G401.6 (cell line): ENCODE results near the gene UBALD1.

Experiments used
- FAIRE-seq: peaks from 2 replicates; lab custom pipeline; 2012; peaks lifted over from hg19 to GRCh38; lab: Jason Lieb, UNC

Gene UBALD1

DNA sequence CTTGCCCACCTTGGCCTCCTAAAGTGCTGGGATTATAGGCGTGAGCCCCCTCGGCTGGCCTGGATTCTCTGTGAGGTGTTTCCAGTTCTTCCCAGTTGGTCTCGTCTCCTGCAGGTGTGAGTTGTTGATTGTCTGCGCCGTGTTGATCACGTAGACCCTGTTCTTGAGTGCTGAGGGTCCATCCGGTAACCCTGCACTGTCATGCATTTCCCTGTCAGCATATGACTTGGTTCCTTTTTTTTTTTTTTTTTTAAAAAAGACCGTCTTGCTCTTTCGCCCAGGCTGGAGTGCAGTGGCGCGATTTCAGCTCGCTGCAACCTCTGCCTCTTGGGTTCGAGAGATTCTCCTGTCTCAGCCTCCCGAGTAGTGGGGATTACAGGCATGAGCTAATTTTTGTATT lies 27.2 kb upstream of the UBALD1 start:
- no peak for FAIRE-seq

DNA sequence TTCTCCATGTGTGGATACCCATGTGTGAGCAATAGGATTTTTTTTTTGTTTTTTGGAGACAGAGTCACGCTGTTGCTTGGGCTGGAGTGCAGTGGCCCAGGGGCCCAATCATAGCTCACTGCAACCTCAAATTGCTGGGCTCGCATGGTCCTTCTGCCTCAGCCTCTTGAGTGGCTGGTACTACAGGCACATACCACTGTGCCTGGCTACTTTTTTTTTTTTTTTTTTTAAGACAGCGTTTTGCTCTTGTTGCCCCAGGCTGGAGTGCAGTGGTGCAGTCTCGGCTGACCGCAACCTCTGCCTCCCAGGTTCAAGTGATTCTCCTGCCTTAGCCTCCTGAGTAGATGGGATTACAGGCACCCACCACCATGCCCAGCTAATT lies 26.6 kb upstream of the UBALD1 start:
- no peak for FAIRE-seq

DNA sequence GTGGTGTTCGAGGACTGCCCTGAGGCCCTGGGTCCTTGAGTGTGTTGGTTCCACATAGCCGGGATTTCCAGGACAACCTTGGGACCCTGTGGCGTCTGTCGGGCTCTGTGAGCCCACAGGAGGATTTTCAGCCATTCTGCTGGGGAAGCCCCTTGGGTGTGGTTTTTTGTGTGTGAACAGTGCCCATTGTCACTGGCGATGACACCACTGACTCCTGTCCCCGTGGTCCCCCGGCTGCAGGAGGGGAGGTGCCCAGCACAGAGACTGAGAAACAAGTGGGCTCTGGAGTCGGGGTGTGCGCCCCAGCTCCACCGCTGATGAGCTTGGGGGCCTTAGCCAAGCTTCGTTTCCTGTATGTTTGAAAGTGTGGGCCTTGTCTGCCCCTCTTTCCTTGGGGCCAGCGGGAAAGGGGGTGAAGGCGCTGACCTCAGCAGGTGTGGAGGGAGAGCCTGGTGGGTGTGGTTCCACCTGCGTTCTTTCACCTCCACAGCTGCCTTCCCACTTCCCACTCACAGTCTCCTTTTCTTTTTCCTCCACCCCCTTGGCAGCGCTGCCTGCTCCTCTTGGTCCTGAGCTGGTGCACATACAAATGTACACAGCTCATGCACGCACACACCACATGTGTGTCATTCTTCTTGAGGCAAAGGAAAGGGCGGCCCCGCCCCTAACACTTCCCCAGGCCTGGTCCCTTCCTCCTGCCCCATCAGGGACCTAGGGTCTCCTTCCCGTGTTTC lies 26.1 kb upstream of the UBALD1 start:
- no peak for FAIRE-seq

DNA sequence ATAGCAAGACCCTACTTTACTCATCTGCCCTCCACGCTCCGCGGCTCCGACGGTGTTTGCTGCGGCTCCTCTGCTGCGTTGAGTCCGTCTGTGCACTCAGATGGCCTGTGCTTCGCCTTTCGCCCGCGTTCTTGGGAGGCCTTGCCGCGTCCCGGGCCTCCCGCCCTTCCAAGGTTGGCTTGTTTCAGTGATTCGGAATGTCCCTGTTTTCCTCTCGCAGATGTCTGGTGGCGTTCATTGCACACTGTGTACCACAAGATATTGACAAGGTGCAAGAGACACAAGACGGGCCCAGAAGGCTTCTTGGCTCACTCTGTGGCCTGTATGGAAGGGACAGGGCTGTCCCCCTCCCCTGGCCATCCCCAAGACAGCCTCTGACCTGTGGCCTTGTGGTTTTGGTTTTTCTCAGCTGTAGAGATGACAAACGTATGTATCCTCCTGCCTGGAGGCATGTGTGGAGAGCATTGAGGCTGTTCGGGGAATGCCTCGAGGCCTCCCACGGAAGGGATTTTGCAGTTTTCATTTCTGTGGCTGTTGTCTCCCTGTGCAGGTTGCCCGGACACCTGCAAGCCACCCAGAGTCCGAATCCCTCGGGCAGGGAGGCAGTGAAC lies 25.3 kb upstream of the UBALD1 start:
- FAIRE-seq: no peak

DNA sequence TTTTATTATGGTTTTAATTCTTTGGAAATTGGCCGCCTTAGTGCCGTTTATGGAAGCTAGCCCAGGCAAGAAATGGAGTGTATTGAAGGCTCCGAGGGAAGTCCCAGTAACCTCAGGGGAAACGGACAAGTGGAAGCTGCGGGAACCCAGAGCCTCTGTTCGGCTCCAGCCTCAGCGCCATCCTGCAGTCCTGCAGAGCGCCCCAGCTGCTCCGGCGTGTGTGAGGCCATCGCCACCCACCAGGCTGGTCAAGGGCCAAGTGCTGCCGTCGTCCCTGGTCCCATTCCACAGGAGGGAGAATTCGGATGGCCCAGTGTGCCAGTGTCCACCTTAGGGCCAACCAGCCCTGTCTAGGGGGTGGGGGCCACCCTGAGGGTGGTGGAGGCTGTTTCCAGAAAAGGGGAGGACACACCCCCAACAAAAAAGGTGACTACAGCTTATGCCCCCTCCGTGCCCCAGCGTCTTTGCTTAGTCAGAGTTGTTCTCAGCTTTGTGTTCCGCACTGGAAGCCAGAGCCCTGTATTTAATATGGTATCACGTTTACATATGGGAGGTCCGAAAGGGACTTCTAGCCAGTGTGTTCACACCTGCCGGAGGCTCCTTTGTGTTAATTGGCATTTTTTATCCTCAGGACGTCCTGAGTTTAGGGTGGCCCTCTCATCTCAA lies 22.9 kb upstream of the UBALD1 start:
- FAIRE-seq: no peak

DNA sequence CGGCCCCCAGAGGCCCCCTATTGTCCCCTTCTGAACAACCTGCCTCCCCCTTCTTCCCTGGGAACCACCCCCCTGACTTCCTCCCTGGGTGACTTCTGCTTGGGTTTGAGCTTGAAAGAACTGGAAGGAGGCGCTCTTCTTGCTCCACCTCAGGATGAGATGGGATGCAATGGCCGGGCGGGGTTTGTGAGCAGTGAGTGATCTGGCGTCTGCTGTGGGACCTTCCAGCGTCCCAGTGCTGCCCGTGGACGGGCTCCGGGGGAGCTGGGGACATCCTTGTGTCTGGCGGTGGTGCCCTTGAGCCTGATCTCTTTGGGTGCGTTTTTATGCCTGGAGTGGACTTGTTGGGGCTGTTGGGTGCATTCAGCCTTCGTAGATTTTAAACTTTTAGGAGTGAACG lies 21.5 kb upstream of the UBALD1 start:
- FAIRE-seq: no peak

DNA sequence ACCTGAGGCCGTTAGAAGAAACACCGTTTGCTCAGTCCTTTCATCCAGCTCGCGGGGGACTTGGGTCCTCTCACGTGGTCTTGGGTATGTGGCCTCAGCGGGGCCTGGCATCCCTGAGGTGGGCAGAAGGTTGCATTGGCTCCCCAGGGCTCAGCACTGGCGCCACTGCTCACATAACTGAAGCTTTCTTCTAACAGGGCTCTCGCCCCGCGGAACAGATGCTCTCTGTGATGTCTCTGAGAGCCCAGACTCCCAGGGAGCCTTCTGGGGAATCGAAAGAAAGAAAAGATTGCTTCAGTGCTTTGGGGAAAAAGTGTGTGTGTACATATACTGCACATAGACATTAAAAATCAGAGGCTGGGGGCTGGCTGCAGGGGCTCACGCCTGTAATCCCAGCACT lies 20.1 kb upstream of the UBALD1 start:
- no peak for FAIRE-seq

DNA sequence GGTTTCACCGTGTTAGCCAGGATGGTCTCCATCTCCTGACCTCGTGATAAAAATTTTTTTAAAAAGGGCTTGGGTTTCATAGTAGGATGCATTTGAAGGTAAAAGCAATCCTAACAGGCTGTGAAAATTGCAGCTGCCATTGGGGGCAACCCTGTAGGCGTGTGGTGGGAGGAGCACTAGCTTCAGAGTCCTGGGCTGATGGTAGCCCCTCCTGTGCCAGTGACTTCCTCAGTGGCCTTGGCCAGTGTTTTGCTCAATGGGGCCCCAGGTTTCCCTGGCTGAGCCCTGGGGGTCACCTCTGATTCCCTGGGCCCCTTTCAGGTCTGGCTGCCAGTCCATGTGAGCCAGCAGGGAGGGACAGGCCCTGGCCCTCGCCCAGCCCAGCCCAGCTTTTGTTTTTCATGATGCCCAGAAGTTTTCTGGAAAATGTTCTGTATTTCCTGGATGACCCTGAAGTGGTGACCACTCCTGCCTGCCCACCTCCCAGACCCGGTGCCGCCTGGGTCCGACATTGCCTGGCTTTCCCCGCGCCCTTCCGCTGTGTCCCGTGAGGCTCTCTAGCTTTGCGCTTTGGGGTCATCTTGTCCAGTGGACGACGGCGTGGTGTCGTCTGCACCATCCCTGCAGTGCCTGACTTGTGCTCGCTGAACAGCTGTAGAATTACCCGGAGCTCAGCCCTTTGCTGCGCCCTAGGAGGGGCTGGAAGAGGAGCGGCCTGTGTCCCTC lies 19.4 kb upstream of the UBALD1 start:
- FAIRE-seq: no peak

DNA sequence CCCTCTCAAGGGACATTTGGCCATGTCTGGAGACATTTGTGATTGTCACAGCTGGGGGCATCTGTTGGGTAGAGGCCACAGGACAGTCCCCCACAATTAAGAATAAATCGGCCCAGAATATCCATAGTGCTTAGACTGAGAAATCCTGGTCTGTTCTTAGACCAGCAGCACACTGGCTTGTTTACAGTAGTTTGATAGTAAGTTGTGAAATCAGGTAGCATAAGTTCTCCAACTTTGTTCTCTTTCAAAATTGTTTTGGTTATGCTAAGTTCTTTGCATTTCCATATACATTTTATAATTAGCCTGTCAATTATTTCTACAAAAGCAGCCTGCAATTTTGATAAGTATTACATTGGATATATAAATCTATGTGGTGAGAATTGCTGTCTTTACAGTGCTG lies 16.8 kb upstream of the UBALD1 start:
- no peak for FAIRE-seq

DNA sequence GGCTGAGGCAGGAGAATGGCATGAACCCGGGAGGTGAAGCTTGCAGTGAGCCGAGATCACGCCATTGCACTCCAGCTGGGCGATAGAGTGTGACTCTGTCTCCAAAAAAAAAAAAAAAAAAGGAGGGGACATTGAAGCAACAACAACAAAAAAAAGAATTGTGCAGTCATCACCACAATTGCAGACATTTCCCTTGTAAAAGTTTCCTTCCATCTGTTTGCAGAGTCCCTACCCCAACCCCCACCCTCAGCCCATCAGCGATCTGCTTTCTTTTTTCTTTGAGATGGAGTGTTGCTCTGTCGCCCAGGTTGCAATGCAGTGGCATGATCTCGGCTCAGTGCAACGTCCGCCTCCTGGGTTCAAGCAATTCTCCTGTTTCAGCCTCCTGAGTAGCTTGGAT lies 13.6 kb upstream of the UBALD1 start:
- no peak for FAIRE-seq

DNA sequence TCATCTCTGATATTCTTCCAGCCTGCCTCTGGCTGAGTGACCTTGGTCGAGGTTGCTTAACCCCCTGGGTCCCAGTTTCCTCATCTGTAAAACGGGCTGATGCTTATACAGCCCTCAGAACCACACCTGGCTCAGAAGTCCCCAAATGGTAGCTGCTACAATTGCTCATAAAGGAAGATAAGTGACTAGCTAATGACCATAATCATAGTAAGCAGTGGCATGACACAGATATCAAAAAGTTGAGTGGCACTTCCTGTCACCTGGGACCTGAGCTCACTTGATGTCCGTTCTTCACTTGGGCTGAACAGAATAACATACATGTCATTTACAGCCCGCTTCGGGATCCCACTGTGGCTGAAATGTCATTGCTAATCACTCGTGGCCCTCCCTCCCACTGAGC lies 11.7 kb upstream of the UBALD1 start:
- no peak for FAIRE-seq

DNA sequence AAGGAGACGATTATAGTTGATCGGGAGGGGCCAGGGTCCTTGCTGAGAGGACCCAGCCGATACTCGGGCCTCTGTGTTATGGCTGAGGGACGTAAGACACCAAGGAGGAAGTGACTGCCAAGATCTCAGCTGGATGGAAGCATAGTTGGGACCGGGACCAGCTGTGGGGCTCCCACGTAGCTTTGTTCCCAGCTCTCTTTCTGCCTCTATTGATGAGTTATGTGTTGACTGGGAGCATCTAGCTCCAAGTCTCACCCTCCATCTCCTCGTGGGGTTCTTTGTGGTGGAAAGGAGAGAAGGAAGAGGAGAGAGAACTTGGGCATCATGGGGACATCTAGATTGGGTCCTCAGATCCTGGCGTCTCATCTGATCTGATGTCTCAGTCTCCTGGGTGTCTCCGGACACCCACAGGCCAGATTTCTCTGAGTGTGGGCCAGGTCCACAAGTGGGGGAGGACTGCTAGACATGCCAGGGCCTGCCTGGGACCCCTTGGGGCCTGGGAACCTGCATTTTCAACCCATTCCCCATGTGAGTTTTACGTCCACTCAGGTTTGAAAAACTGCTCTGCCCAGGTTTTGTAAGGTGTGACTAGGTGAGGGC lies 11.0 kb upstream of the UBALD1 start:
- no peak for FAIRE-seq

DNA sequence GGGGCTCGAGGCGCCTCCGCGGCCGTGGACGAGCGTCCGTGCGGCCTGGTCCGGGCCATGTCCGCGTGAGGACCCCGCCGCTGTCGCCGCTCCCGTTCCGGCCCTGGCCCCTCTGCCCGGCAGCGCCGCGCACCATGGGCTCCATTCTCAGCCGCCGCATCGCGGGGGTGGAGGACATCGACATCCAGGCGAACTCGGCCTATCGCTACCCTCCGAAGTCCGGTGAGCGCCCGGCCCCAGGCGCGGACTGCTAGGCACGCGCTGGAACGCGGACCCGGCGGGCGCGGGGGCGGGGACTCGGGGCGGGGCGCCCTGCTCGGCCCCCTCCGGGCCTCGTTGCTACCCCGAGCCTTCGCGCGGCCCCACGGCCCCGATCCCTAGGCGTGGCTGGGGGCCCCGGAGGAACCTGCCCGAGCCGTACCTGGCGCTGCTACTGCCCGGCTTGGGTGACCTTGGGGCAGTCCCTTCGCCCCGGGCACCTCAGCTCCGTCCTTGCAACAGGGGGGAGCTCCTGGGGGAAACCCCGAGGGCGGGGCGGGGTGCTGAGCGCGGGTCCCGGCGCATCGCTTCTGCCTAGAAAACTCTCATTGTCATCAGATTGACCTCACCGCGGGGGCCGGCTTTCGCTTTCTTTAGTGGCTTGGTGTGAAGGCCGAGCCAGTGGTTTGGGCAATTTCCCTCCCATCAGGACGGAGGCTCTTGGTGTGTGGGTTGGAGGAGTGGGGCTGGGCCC lies 10.3 kb upstream of the UBALD1 start:
- no peak for FAIRE-seq

DNA sequence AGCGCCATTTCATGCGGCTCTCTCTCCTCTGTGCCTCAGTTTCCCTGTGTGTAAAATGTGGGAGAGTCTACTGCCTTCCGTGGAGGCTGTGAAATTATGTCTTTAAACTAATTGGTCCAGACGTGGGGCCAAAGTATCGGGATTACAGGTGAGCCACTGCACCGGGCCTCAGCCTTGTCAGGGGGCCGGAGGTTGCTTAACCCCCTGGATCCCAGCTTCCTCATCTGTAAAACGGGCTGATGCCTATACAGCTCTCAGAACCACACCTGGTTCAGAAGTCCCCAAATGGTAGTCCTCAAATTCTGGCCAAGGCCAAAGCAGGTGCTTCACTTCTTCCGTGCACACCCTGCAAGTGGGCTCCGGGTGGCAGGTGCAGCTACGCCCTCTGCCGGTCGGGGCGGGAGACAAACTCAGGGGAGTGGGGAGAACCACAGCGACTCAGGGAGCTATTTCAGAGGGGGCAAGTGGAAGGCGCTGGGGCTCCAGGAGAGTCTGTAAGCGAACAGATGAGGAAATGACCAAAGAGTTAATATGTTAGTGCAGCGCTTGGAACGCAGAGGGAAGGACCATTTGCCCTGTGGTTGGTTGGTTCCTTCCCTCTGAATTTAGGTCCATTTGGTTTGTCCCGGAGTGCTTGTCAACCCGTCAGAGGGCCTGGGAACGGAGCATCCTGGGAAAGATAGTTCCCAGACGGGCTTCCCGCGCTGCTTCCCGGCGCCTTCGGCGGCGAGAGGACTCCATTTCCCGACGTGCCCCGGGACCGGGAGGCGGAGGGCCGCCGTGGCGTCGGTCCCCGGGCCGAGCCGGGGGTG lies 9.5 kb upstream of the UBALD1 start, which contains the start of gene MGRN1:
Gene MGRN1, plus strand, starts transcription at position 812 of the 812 bp plus-strand sequence. CDS start 135 bp downstream, outside the sequence.
- FAIRE-seq: peak; percentile 83

DNA sequence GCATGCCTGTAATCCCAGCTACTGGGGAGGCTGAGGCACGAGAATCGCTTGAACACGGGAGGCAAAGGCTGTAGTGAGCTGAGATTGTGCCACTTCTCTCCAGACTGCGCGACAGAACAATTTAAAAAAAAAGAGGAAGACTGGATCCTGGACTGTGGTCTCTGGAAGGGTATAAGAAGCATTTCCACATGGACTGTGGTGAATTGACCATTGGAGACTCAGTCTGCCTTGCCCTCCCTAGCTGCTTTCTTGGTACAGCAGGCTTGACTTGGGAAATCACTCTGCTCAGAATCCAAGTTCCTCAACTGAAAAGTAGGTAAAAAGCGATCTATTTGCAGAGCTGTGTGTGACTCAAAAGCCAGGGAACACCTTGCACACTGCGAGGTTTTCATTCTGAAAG lies 8.9 kb upstream of the UBALD1 start:
- no peak for FAIRE-seq

DNA sequence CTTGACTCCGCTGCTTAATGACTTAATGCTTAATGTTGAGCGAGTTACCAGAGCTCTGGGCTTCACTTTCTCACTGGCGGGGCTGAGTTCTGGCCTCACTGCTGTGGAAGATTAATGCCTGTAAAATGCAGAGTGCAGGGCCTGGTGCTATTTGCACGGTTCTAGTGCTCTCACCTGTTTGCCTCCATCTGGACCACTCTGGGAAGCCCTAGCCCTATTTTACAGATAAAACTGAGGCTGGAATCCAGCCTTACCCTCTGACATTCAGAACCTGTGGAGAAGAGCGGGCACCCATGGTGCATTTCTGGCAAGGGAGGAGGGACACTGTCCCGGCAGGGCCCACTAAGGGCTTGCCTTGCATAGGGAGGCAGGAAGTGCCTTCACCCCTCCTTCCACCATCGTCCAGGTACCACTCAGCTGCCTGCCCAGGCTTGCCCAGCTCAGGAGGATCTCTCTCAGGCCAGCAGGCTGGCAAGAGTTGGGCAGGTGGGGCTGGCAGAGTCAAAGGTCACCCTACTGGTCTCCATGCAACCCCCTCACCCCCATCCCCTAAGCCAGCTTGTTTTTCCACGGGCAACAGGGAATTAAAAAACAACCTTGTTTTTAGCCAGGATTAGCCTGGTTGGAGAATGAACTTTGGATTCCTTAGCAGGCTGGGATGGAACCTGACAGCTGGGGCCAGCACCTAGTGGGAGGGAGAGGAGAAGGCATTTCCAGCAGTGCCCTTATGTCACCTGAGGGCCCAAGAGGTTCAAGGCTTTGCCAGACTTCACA lies 4.1 kb upstream of the UBALD1 start:
- no peak for FAIRE-seq

DNA sequence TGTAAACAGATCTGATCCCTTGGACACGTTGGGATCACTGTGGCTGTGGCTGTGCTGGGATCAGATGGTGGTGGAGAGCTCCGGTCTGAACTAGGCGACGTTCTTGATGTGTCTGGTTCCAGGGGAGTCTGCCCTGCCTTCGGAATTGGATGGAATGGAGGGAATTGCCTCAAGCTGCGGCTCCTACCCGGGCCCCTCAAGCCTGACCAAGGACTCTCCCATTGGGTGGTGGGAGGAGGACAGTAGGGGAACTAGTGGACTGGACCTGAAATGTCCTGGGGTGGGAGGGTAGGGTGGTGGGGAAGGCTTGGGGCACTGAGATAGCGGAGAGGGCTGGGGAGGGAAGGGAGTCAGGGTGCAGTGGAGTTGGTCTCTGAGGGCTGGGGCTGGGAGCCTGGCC lies 3.2 kb upstream of the UBALD1 start:
- FAIRE-seq: no peak

DNA sequence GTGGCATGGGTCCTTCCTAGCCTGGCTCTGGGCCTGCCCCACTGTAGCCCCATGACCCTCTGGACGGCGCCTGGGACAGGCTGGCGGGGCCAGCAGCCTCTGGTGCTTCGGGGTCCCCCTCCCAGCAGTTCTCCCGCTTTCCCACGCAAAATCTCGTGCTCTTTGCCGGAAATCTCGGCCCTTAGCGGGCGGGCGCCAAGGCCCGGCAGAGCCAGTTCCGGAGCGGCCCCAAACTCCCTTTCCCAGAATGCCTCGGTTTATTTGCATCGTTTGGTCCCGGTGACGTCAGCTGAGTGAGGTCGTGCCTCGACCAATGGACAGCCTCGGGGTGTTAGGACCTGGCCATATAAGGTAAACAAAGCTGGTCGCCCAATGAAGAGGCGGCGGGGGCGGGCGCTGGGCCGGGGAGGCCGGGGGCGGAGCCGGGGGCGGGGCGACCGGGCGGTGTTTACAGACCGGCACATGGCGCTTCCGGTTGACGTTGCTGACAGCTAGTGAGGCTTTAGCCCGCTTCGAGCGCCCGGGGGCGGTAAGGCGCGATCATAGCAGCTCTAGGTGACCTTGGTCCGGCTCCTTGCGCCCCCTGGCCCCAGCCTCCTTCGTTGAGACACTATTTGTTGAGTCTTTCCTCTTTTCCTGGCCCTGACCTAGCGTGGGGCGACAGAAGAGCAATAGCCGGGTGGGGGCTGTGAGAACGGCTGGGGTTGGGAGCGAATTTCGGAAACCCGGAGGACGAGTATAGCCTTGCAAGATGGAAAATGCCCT lies 1.5 kb upstream of the UBALD1 start:
- FAIRE-seq: peak; percentile 96

DNA sequence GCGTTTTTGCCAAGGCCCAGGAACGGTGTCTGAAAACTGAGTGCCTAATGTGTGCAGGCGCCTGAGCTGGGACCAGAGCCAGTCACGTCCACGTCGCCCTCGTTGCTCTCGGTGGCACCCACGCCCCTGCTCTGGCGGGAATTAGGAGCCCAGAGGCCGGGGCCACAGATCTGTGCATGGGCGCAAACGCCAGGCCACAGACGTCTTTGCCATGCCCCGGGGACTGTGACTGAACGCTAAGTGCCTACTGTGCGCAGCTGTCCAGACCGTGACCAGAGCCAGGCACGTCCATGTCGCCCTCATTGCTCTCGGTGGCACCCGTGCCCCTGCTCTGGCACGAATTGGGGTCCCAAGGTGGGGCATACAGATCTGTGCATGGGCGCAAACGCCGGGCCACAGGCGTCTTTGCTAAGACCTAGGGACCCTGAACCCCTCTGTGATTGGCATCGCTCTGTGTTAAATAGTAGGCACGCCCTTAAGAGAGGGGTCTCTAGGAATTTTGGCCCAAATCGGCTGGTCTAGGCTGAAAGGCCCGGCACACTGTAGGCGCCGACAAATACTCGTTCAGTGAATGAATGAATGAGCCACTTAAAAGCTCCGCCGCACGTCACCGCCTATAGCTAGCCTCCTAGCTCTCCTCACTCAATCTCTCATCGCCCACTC lies 827 bp upstream of the UBALD1 start:
- FAIRE-seq: no peak
